Measurements from ENCODE around the gene LRRC37A3. TPM values are rescaled to one million over a fixed set of nuclear protein-coding genes. Genes with fewer than 3 reads are reported as not detected.

LRRC37A3 gene
- total and polyA plus RNA-seq, 2 of the 13 experiments (the other 11 are each of a cell fraction or from before 2014, with no cell fraction given), result 0.62 to 1.1 TPM

- TF ChIP-seq, protein P1, sequence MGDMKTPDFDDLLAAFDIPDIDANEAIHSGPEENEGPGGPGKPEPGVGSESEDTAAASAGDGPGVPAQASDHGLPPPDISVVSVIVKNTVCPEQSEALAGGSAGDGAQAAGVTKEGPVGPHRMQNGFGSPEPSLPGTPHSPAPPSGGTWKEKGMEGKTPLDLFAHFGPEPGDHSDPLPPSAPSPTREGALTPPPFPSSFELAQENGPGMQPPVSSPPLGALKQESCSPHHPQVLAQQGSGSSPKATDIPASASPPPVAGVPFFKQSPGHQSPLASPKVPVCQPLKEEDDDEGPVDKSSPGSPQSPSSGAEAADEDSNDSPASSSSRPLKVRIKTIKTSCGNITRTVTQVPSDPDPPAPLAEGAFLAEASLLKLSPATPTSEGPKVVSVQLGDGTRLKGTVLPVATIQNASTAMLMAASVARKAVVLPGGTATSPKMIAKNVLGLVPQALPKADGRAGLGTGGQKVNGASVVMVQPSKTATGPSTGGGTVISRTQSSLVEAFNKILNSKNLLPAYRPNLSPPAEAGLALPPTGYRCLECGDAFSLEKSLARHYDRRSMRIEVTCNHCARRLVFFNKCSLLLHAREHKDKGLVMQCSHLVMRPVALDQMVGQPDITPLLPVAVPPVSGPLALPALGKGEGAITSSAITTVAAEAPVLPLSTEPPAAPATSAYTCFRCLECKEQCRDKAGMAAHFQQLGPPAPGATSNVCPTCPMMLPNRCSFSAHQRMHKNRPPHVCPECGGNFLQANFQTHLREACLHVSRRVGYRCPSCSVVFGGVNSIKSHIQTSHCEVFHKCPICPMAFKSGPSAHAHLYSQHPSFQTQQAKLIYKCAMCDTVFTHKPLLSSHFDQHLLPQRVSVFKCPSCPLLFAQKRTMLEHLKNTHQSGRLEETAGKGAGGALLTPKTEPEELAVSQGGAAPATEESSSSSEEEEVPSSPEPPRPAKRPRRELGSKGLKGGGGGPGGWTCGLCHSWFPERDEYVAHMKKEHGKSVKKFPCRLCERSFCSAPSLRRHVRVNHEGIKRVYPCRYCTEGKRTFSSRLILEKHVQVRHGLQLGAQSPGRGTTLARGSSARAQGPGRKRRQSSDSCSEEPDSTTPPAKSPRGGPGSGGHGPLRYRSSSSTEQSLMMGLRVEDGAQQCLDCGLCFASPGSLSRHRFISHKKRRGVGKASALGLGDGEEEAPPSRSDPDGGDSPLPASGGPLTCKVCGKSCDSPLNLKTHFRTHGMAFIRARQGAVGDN (CRISPR knock-in tag; IDR thresholded peaks at IDR 0.05), result peak; percentile 25; the same call in 1 of the 2 replicates
- TF ChIP-seq ZNF792 (CRISPR knock-in tag; IDR thresholded peaks at IDR 0.05), result peak; percentile 29; the same call in 1 of the 2 replicates
Measured at GRCh38 chr17:64808178-64808977, 110.9 kb downstream of the LRRC37A3 start (continued).

Small RNAs within 50 kb of the gene (small RNA-seq; reads per million reads assigned to genes)
- gene AC037487.3 (ENCODE audit: insufficient read depth in 2 of 3, insufficient read length in 3 of 3, low read depth in 2 of 3, low replicate concordance in 1 of 3) (0 reads per million in 3 experiments), gene AC103810.6 (ENCODE audit: insufficient read depth in 2 of 3, insufficient read length in 3 of 3, low read depth in 2 of 3, low replicate concordance in 1 of 3) (0 reads per million in 3 experiments), gene AC103810.7 (ENCODE audit: insufficient read depth in 2 of 3, insufficient read length in 3 of 3, low read depth in 2 of 3, low replicate concordance in 1 of 3) (0 reads per million in 3 experiments), gene RDM1P4 (ENCODE audit: insufficient read depth in 2 of 3, insufficient read length in 3 of 3, low read depth in 2 of 3, low replicate concordance in 1 of 3) (0 reads per million in 3 experiments), gene RN7SL404P (ENCODE audit: insufficient read depth in 2 of 3, insufficient read length in 3 of 3, low read depth in 2 of 3, low replicate concordance in 1 of 3) (0 reads per million in 3 experiments), gene RNU7-115P (ENCODE audit: insufficient read depth in 2 of 3, insufficient read length in 3 of 3, low read depth in 2 of 3, low replicate concordance in 1 of 3) (0 reads per million in 3 experiments)

Other genes with a start within 250 kb of the LRRC37A3 start
- 22.9 and 45.8 TPM in 2 replicates for gene GNA13, start 137.3 kb upstream of the LRRC37A3 start, total RNA-seq (2016; rRNA removed; fragmentation: Illumina TruSeq; extraction: Trizol)
- gene GNA13, start 137.3 kb upstream of the LRRC37A3 start, polyA plus RNA-seq (2011; rRNA removed), result 23.7 and 31.0 TPM in 2 replicates
- gene RGS9, start 217.9 kb upstream of the LRRC37A3 start, total RNA-seq (2016; rRNA removed; fragmentation: Illumina TruSeq; extraction: Trizol), result 0.44 and 0.66 TPM in 2 replicates
- 0.43 and 0.74 TPM in 2 replicates for gene RGS9, start 217.9 kb upstream of the LRRC37A3 start, polyA plus RNA-seq (2011; rRNA removed)

All from HepG2 (cell line).